Natural killer cell (primary cell): ENCODE measurements around the gene BTBD2. TPM values are rescaled to one million over a fixed set of nuclear protein-coding genes. Genes with fewer than 3 reads are reported as not detected.
"Not testable (repeated sequence)": the region's sequence is repeated elsewhere in the genome, so short reads cannot be mapped to it uniquely, and the experiment has no call there.

Source experiments
- ATAC-seq, 3 donors: fragments of 150-1000 bp in 2 of 3; fragments of 200-7000 bp in 1 of 3; cut with Tn5 transposase; 1 replicate in 1 of 3; 2 replicates in 2 of 3; pipeline ENCODE4 v1.10.0; 2021; ENCODE audit warnings: mild to moderate bottlenecking in 2 of 3, moderate library complexity in 2 of 3
- DNase-seq, 2 donors: peaks; one replicate each; pipeline versions ENCODE4 v3.0.0 to v3.0.0-alpha.2; 2013 to 2021; ENCODE audit warnings: mixed read lengths in 1 of 2
- H3K27ac ChIP-seq: one replicate; pipeline ENCODE4 v1.5.1; 2013; ENCODE audit warnings: mild to moderate bottlenecking, low read length
- H3K27me3 ChIP-seq: one replicate; pipeline ENCODE4 v1.6.1; 2013; ENCODE audit warnings: low read length; ENCODE audit not compliant: control insufficient read depth, insufficient read depth
- H3K36me3 ChIP-seq: one replicate; pipeline ENCODE4 v1.6.1; 2013; ENCODE audit warnings: low read length; ENCODE audit not compliant: control insufficient read depth, insufficient read depth
- H3K4me1 ChIP-seq: one replicate; pipeline ENCODE4 v1.6.1; 2013; ENCODE audit warnings: low read length; ENCODE audit not compliant: control insufficient read depth, insufficient read depth
- H3K4me3 ChIP-seq: one replicate; pipeline ENCODE4 v1.5.1; 2013; ENCODE audit warnings: low read length
- H3K9me3 ChIP-seq: one replicate; pipeline ENCODE4 v1.6.1; 2013; ENCODE audit warnings: low read length; ENCODE audit not compliant: control insufficient read depth, insufficient read depth
- H3K27ac Mint-ChIP-seq, 2 donors: one replicate each; pipeline ENCODE4 v1.8.0; 2022; ENCODE audit warnings: mild to moderate bottlenecking in 2 of 2, mixed read lengths in 2 of 2, moderate library complexity in 1 of 2
- H3K27me3 Mint-ChIP-seq, 2 donors: one replicate each; pipeline ENCODE4 v1.8.0; 2022; ENCODE audit warnings: low read depth in 2 of 2, mixed read lengths in 2 of 2
- H3K36me3 Mint-ChIP-seq: one replicate; pipeline ENCODE4 v1.8.0; 2022; ENCODE audit warnings: mixed read lengths
- H3K4me1 Mint-ChIP-seq, 2 donors: one replicate each; pipeline ENCODE4 v1.8.0; 2022; ENCODE audit warnings: mixed read lengths in 2 of 2
- H3K4me3 Mint-ChIP-seq: one replicate; pipeline ENCODE4 v1.8.0; 2022; ENCODE audit warnings: mild to moderate bottlenecking, moderate library complexity, mixed read lengths
- H3K9me3 Mint-ChIP-seq, 2 donors: one replicate each; pipeline ENCODE4 v1.8.0; 2022; ENCODE audit warnings: mixed read lengths in 2 of 2
- CTCF ChIP-seq: fragments of 200-600 bp; IDR thresholded peaks from one replicate; pipeline ENCODE4 v1.8.0; 2022; ENCODE audit warnings: antibody characterized with exemption
- WGBS: methylation state at CpG from one replicate; pipeline ENCODE4 v1.1.7; 2013; ENCODE audit warnings: missing lambda C conversion rate; ENCODE audit not compliant: insufficient coverage; 5-methylcytosine and 5-hydroxymethylcytosine counted together
- intact Hi-C: fragments of 100-400 bp; cut with micrococcal nuclease; formaldehyde crosslinking; loops from one replicate; pipeline ENCODE4 v1.14.2; 2022
- total RNA-seq, 4 donors: library from RNA; stranded (reverse); fragments of 120-200 nt in 1 of 4; gene quantifications; one replicate each; pipeline versions ENCODE4 v1.2.3 to v1.2.4, GENCODE V29; 2013 to 2022

The BTBD2 gene
- total RNA-seq, 3 donors from 2014 or later (not counting 1 experiment from before 2014, with no cell fraction given), result 47.6 to 57.0 (median 53.4) TPM

DNA sequence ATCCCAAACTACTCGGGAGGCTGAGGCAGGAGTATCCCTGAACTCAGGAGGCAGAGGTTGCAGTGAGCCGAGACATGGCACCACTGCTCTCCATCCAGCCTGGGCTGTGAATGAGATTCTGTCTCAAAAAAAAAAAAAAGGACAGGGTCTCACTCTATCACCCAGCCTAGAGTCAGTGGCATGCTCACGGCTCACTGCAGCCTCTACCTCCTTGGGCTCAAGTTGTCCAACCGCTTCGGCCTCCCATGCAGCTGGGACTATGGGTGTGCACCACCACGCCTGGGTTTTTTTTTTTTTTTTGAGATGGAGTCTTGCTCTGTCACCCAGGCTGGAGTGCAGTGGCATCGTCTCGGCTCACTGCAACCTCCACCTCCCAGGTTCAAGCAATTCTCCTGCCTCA lies 20.9 kb upstream of the BTBD2 start:
- Histone ChIP-seq H3K27me3 (no peaks in the 10 kb centered on the region), H3K4me1 (peaks cover 38% of the 10 kb centered on the region), H3K4me3 (no peak overlapping the region), H3K27ac (no peak overlapping the region), H3K36me3 (peaks cover 34% of the 10 kb centered on the region), H3K9me3 (peaks cover 6% of the 10 kb centered on the region)
- Mint-ChIP-seq H3K4me3 (no peak overlapping the region), H3K9me3 (no peaks in the 10 kb centered on the region), H3K27me3 (no peaks in the 10 kb centered on the region), H3K4me1 (peaks cover 19 to 37% of the 10 kb centered on the region in 2 donors), H3K36me3 (no peaks in the 10 kb centered on the region), H3K27ac (no peak overlapping the region)
- intact Hi-C loops, result no loop called here
- 99% methylated on average over 4 of the region's 8 CpGs for WGBS
- ATAC-seq, result no peak
- DNase-seq, result no peak
- no peak for TF ChIP-seq CTCF

- no peaks in the 10 kb centered on the region for H3K27me3 Mint-ChIP-seq
- ATAC-seq (no peak), DNase-seq (no peak)
- H3K4me1 ChIP-seq, result peaks cover 30% of the 10 kb centered on the region
- no peak for TF ChIP-seq CTCF
- H3K36me3 ChIP-seq, result peaks cover 26% of the 10 kb centered on the region
- no peaks in the 10 kb centered on the region for H3K9me3 Mint-ChIP-seq
- H3K36me3 Mint-ChIP-seq, result no peaks in the 10 kb centered on the region
- H3K27me3 ChIP-seq, result no peaks in the 10 kb centered on the region
- peak overlapping the region; percentile 45 for H3K4me3 Mint-ChIP-seq
- peaks cover 6% of the 10 kb centered on the region for H3K9me3 ChIP-seq
- peak overlapping the region; percentile 58 to 81 for H3K27ac Mint-ChIP-seq
- H3K27ac ChIP-seq, result no peak overlapping the region
- WGBS, result 90% methylated on average over 14 of the region's 14 CpGs
- H3K4me3 ChIP-seq, result no peak overlapping the region
- intact Hi-C loops, result no loop called here
- peaks cover 19 to 33% of the 10 kb centered on the region in 2 donors for H3K4me1 Mint-ChIP-seq
These were observed 20.1 kb upstream of the BTBD2 start for GRCh38 chr19:2035590-2035991.

- no peak overlapping the region for H3K4me3 ChIP-seq
- no peaks in the 10 kb centered on the region for H3K36me3 Mint-ChIP-seq
- intact Hi-C loops, result no loop called here
- no peaks in the 10 kb centered on the region for H3K27me3 Mint-ChIP-seq
- DNase-seq, result peak; percentile 67 to 79
- H3K27ac ChIP-seq, result no peak overlapping the region
- H3K4me1 ChIP-seq, result peaks cover 29% of the 10 kb centered on the region
- no peaks in the 10 kb centered on the region for H3K27me3 ChIP-seq
- H3K9me3 Mint-ChIP-seq, result no peaks in the 10 kb centered on the region
- H3K4me1 Mint-ChIP-seq, result peaks cover 19 to 33% of the 10 kb centered on the region in 2 donors
- H3K27ac Mint-ChIP-seq, result peak overlapping the region; percentile 58 to 81
- peak; percentile 78 to 84 (median 80) for ATAC-seq
- H3K4me3 Mint-ChIP-seq, result peak overlapping the region; percentile 45
- no peak for TF ChIP-seq CTCF
- H3K36me3 ChIP-seq, result peaks cover 20% of the 10 kb centered on the region
- peaks cover 6% of the 10 kb centered on the region for H3K9me3 ChIP-seq
- 48% methylated on average over 34 of the region's 34 CpGs for WGBS
These were observed 19.4 kb upstream of the BTBD2 start for GRCh38 chr19:2034729-2035589.

DNA sequence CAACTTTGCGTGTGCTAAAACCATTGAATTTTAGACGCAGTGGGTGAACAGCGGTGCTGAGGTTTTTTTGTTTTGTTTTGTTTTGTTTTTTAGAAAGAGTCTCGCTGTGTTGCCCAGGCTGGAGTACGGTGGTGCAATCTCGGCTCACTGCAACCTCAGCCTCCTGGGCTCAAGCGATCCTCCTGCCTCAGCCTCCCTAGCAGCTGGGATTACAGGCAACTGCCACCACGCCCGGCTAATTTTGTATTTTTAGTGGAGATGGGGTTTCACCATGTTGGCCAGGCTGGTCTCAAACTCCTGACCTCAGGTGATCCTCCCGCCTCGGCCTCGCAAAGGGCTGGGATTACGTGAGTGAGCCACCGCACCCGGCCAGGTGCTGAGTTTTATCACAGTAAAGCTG lies 18.7 kb upstream of the BTBD2 start:
- DNase-seq, H3K27me3 ChIP-seq, H3K4me3 ChIP-seq, H3K9me3 Mint-ChIP-seq, H3K27ac ChIP-seq, H3K27ac Mint-ChIP-seq, H3K36me3 Mint-ChIP-seq, H3K4me3 Mint-ChIP-seq, intact Hi-C loops, H3K27me3 Mint-ChIP-seq, H3K9me3 ChIP-seq, ATAC-seq: not testable (repeated sequence)
- peaks cover 29% of the 10 kb centered on the region for H3K4me1 ChIP-seq
- H3K36me3 ChIP-seq, result peaks cover 13% of the 10 kb centered on the region
- WGBS, result 95% methylated on average over 14 of the region's 15 CpGs
- peaks cover 19 to 30% of the 10 kb centered on the region in 2 donors for H3K4me1 Mint-ChIP-seq
